GM20000 (cell line): Measurements from ENCODE around the gene STAT4.

Experiments
- DNase-seq: peaks from one replicate; pipeline ENCODE4 v3.0.0; 2012; ENCODE audit warnings: low spot score
- CTCF ChIP-seq: IDR thresholded peaks from 2 replicates; pipeline ENCODE4 v1.5.1; 2012; ENCODE audit warnings: mild to moderate bottlenecking, control low read depth; ENCODE audit errors: extremely low read depth, missing control alignments

The STAT4 gene

GRCh38 chr2:191031256-191031655 lies 119.5 kb downstream of the STAT4 start:
- TF ChIP-seq CTCF = no peak
- DNase-seq = no peak

GRCh38 chr2:191030521-191031154 lies 120.2 kb downstream of the STAT4 start:
- peak; percentile 32 for TF ChIP-seq CTCF
- DNase-seq = peak; percentile 49

GRCh38 chr2:191029280-191029950 lies 121.4 kb downstream of the STAT4 start:
- TF ChIP-seq CTCF = no peak
- DNase-seq = no peak

GRCh38 chr2:191026377-191026776 lies 124.4 kb downstream of the STAT4 start:
- no peak for TF ChIP-seq CTCF
- no peak for DNase-seq

DNA sequence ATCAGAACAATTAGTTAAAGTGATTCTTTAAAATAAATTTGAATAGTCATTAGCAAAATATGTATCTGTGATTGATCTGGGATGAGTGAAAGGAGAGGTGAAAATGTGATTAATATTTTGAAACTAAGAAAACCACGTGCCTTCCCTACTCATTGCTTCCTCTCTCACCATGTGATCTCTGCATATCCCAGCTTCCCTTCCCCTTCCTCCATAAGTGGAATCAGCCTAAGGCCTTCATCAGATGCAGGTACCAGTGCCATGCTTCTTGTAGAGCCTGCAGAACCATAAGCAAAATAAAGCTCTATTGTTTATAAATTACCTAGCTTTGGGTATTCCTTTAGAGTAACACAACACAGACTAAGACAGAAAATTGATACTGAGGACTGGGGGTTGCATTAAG lies 125.7 kb downstream of the STAT4 start:
- DNase-seq = no peak
- TF ChIP-seq CTCF = no peak

- DNase-seq = peak; percentile 22
- TF ChIP-seq CTCF = no peak
Measured at GRCh38 chr2:191023235-191023679, 127.5 kb downstream of the STAT4 start.

DNA sequence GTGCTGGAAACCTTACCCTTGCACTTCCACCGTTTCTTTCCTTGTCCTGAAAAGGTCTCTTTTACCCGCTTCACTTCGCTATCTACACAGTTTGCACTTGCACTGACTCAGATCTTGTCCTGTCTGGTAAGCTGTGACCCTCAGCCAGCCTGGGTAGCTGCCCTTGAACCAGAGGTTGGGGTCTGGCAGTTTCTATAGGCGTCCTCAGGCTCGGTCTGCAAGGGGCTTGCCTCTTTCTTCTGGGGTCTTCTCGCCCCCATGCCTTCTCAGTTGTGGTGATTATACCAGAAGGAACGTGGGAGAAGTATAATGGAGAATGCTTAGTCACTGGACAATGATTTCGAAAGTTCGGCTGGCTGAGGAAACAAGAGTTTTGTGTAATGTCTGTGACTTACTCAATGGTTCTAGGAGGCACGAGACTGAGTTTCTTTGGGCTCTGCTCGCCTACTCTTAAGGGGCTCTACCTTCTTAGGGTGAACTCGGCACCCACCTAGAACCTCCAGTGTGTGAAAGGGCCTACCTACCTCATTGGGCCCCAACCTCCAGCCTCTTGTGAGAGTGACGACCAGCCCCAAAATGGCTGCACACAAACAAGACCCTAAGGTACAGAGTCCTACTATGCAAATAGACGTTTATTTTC lies 129.9 kb downstream of the STAT4 start:
- TF ChIP-seq CTCF = no peak
- peak; percentile 43 for DNase-seq
